ENCODE measurements around the gene SLC20A1.

SLC20A1 gene

DNA sequence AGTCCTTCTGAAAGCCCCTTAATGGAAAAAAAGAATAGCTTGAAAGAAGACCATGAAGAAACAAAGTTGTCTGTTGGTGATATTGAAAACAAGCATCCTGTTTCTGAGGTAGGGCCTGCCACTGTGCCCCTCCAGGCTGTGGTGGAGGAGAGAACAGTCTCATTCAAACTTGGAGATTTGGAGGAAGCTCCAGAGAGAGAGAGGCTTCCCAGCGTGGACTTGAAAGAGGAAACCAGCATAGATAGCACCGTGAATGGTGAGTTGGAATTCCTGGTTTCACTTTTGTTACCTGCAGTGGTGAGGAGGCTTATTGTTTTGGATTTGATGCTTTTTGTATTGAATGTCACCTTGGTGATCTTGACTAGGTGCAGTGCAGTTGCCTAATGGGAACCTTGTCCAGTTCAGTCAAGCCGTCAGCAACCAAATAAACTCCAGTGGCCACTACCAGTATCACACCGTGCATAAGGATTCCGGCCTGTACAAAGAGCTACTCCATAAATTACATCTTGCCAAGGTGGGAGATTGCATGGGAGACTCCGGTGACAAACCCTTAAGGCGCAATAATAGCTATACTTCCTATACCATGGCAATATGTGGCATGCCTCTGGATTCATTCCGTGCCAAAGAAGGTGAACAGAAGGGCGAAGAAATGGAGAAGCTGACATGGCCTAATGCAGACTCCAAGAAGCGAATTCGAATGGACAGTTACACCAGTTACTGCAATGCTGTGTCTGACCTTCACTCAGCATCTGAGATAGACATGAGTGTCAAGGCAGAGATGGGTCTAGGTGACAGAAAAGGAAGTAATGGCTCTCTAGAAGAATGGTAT is 13.3 kb downstream of the SLC20A1 start:
- 88% methylated on average over 11 of the region's 11 CpGs for WGBS (ENCODE audit: insufficient coverage)
- POLR2A ChIA-PET: interaction anchor here (1.7 kb wide), 1 partner anchor 13 kb away, joined by 6 read pairs; the partner anchor contains the start of gene SLC20A1
- CTCF ChIA-PET: interaction anchor here (1.3 to 4.4 kb wide), 7 partner anchors 11 to 66 kb away, joined by 3 to 37 read pairs (median 10); no protein-coding TSS in a partner anchor
- H3K27me3 ChIP-seq (replicated peaks in 2 of 5; ENCODE audit: control insufficient read depth in 4 of 5, insufficient read depth in 5 of 5, low read length in 4 of 5): no peaks in the 10 kb centered on the region
- H3K27ac ChIP-seq (ENCODE audit: insufficient read depth in 1 of 2, low read depth in 1 of 2, low read length in 2 of 2, poor library complexity in 1 of 2, severe bottlenecking in 2 of 2): peak overlapping the region in 1 of 2 experiments; percentile 30
- DNase-seq: peak in 1 of 3 donors; percentile 13
- peaks cover 25 to 86% (median 63%) of the 10 kb centered on the region in 4 experiments for H3K36me3 ChIP-seq (ENCODE audit: control insufficient read depth in 4 of 4, insufficient read depth in 4 of 4, low read length in 3 of 4)
- H3K4me3 ChIP-seq (ENCODE audit: control insufficient read depth in 1 of 7, extremely low read depth in 1 of 7, insufficient read depth in 4 of 7, low read depth in 2 of 7, low read length in 6 of 7): no peak overlapping the region
- no peaks in the 10 kb centered on the region for H3K9me3 ChIP-seq (ENCODE audit: control extremely low read depth in 1 of 5, control insufficient read depth in 4 of 5, insufficient read depth in 2 of 5, low read depth in 1 of 5, low read length in 4 of 5)
- peaks cover 0 to 19% (median 15%) of the 10 kb centered on the region in 4 experiments for H3K4me1 ChIP-seq (ENCODE audit: control extremely low read depth in 1 of 4, control insufficient read depth in 4 of 4, insufficient read depth in 4 of 4, low read length in 3 of 4)

DNA sequence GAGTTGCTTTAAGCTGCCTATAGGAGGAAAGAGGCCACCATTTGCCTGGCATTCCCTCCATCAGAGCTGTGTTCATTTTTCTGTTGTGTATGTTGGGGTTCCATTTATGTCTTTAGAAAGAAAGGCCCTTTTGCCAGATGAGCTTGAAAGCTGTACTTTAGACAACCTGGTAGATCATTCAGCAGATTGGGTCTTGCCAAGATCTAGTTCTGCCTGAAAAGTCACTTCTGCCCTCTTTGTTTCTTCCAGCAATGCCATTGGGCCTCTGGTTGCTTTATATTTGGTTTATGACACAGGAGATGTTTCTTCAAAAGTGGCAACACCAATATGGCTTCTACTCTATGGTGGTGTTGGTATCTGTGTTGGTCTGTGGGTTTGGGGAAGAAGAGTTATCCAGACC is 14.4 kb downstream of the SLC20A1 start:
- no peaks in the 10 kb centered on the region for H3K27me3 ChIP-seq (replicated peaks in 2 of 5; ENCODE audit: control insufficient read depth in 4 of 5, insufficient read depth in 5 of 5, low read length in 4 of 5)
- H3K4me1 ChIP-seq (ENCODE audit: control extremely low read depth in 1 of 4, control insufficient read depth in 4 of 4, insufficient read depth in 4 of 4, low read length in 3 of 4): peaks cover 0 to 20% (median 16%) of the 10 kb centered on the region in 4 experiments
- CTCF ChIA-PET: interaction anchor here (0.7 to 4.4 kb wide), 7 partner anchors 12 to 65 kb away, joined by 3 to 37 read pairs (median 5); no protein-coding TSS in a partner anchor
- H3K4me3 ChIP-seq (ENCODE audit: control insufficient read depth in 1 of 7, extremely low read depth in 1 of 7, insufficient read depth in 4 of 7, low read depth in 2 of 7, low read length in 6 of 7): no peak overlapping the region
- H3K36me3 ChIP-seq (ENCODE audit: control insufficient read depth in 4 of 4, insufficient read depth in 4 of 4, low read length in 3 of 4): peaks cover 23 to 90% (median 64%) of the 10 kb centered on the region in 4 experiments
- no peak for DNase-seq
- POLR2A ChIA-PET: interaction anchor here (1.4 kb wide), 1 partner anchor 33 kb away, joined by 3 read pairs; no protein-coding TSS in a partner anchor
- H3K27ac ChIP-seq (ENCODE audit: insufficient read depth in 1 of 2, low read depth in 1 of 2, low read length in 2 of 2, poor library complexity in 1 of 2, severe bottlenecking in 2 of 2): no peak overlapping the region
- H3K9me3 ChIP-seq (ENCODE audit: control extremely low read depth in 1 of 5, control insufficient read depth in 4 of 5, insufficient read depth in 2 of 5, low read depth in 1 of 5, low read length in 4 of 5): no peaks in the 10 kb centered on the region

DNA sequence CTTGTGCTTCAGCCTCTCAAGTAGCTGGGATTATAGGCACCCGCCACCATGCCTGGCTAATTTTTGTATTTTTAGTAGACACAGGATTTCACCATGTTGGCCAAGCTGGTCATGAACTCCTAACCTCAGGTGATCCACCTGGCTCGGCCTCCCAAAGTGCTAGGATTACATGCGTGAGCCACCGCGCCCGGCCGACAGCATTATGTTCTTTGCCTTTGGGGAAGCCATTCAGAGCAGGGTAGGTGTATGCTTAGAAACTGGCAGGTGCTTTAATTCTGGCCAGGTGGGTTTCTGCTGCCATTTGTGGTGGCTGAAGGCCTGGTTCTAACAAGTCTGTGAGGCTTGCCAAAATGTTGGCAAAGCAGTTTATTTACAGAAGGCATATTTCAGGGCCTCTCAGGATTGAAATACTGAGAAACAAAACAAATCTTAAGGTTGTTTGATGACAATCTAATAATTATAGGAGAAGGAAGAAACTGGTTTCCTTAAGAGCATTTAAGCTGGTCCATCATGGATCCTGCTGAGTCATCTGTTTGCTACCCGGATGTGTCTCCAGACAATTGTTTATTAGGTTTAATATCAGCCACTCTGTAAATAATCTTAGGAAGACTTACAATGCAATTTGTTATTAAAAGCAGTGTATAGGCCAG is 16.0 kb downstream of the SLC20A1 start:
- Histone ChIP-seq H3K4me1 (ENCODE audit: control extremely low read depth in 1 of 4, control insufficient read depth in 4 of 4, insufficient read depth in 4 of 4, low read length in 3 of 4) (peaks cover 0 to 35% (median 22%) of the 10 kb centered on the region in 4 experiments), H3K27ac (ENCODE audit: insufficient read depth in 1 of 2, low read depth in 1 of 2, low read length in 2 of 2, poor library complexity in 1 of 2, severe bottlenecking in 2 of 2) (no peak overlapping the region), H3K9me3 (ENCODE audit: control extremely low read depth in 1 of 5, control insufficient read depth in 4 of 5, insufficient read depth in 2 of 5, low read depth in 1 of 5, low read length in 4 of 5) (no peaks in the 10 kb centered on the region), H3K4me3 (ENCODE audit: control insufficient read depth in 1 of 7, extremely low read depth in 1 of 7, insufficient read depth in 4 of 7, low read depth in 2 of 7, low read length in 6 of 7) (no peak overlapping the region), H3K36me3 (ENCODE audit: control insufficient read depth in 4 of 4, insufficient read depth in 4 of 4, low read length in 3 of 4) (peaks cover 18 to 80% (median 54%) of the 10 kb centered on the region in 4 experiments), H3K27me3 (replicated peaks in 2 of 5; ENCODE audit: control insufficient read depth in 4 of 5, insufficient read depth in 5 of 5, low read length in 4 of 5) (no peaks in the 10 kb centered on the region)
- DNase-seq: no peak
- WGBS (ENCODE audit: insufficient coverage): 92% methylated on average over 7 of the region's 8 CpGs
- CTCF ChIA-PET: interaction anchor here (0.7 to 4.4 kb wide), 10 partner anchors 10 to 64 kb away, joined by 3 to 37 read pairs (median 5); partner anchors contain the start of gene SLC20A1
- POLR2A ChIA-PET: interaction anchor here (1.4 kb wide), 1 partner anchor 35 kb away, joined by 3 read pairs; no protein-coding TSS in a partner anchor

DNA sequence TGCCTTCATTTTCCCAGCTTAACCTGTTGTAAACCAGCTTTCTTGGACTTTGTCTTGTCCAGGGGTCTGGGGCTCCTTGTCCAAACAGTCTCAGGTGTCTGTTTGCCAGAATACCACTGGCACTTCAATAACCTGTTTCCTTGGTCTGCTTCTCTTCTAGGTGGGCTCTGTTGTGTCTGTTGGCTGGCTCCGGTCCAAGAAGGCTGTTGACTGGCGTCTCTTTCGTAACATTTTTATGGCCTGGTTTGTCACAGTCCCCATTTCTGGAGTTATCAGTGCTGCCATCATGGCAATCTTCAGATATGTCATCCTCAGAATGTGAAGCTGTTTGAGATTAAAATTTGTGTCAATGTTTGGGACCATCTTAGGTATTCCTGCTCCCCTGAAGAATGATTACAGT is 17.0 kb downstream of the SLC20A1 start:
- Histone ChIP-seq H3K4me3 (ENCODE audit: control insufficient read depth in 1 of 7, extremely low read depth in 1 of 7, insufficient read depth in 4 of 7, low read depth in 2 of 7, low read length in 6 of 7) (no peak overlapping the region), H3K27ac (ENCODE audit: insufficient read depth in 1 of 2, low read depth in 1 of 2, low read length in 2 of 2, poor library complexity in 1 of 2, severe bottlenecking in 2 of 2) (peak overlapping the region in 1 of 2 experiments; percentile 39), H3K36me3 (ENCODE audit: control insufficient read depth in 4 of 4, insufficient read depth in 4 of 4, low read length in 3 of 4) (peaks cover 16 to 73% (median 49%) of the 10 kb centered on the region in 4 experiments), H3K9me3 (ENCODE audit: control extremely low read depth in 1 of 5, control insufficient read depth in 4 of 5, insufficient read depth in 2 of 5, low read depth in 1 of 5, low read length in 4 of 5) (no peaks in the 10 kb centered on the region), H3K27me3 (replicated peaks in 2 of 5; ENCODE audit: control insufficient read depth in 4 of 5, insufficient read depth in 5 of 5, low read length in 4 of 5) (no peaks in the 10 kb centered on the region), H3K4me1 (ENCODE audit: control extremely low read depth in 1 of 4, control insufficient read depth in 4 of 4, insufficient read depth in 4 of 4, low read length in 3 of 4) (peaks cover 0 to 39% (median 25%) of the 10 kb centered on the region in 4 experiments)
- WGBS (ENCODE audit: insufficient coverage): 100% methylated on average over 2 of the region's 3 CpGs
- DNase-seq: peak in 1 of 3 donors; percentile 29
- ChIA-PET POLR2A (no interaction called here), CTCF (interaction anchor here (0.7 to 2.5 kb wide), 11 partner anchors 9 to 62 kb away, joined by 3 to 16 read pairs (median 5); partner anchors contain the start of gene SLC20A1)

DNA sequence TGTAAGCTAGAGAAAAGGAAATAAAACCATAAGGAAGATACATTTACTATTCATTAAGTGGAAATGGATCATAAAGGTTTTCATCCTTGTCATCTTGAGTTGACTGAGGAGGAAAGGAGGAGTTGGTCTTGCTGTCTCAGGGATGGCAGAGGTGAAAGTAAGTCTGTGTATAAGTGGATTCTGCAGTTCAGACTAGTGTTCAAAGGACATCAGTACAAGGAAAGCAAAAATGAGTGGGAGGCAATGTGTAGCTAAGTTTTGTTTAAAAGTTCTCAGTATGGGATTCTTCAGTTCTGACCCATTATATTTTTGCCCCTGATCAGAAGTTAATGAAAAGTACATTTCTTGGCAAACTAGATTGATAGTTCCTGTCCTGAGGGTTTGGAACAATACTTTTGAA is 18.9 kb downstream of the SLC20A1 start:
- ChIA-PET CTCF (interaction anchor here (0.9 to 2.5 kb wide), 8 partner anchors 14 to 46 kb away, joined by 3 to 16 read pairs (median 4); partner anchors contain the start of gene SLC20A1), POLR2A (interaction anchor here (1.0 to 1.1 kb wide), 2 partner anchors 20 to 41 kb away, joined by 3 to 5 read pairs; partner anchors contain the start of gene SLC20A1)
- peaks cover 10 to 53% (median 34%) of the 10 kb centered on the region in 4 experiments for H3K36me3 ChIP-seq (ENCODE audit: control insufficient read depth in 4 of 4, insufficient read depth in 4 of 4, low read length in 3 of 4)

DNA sequence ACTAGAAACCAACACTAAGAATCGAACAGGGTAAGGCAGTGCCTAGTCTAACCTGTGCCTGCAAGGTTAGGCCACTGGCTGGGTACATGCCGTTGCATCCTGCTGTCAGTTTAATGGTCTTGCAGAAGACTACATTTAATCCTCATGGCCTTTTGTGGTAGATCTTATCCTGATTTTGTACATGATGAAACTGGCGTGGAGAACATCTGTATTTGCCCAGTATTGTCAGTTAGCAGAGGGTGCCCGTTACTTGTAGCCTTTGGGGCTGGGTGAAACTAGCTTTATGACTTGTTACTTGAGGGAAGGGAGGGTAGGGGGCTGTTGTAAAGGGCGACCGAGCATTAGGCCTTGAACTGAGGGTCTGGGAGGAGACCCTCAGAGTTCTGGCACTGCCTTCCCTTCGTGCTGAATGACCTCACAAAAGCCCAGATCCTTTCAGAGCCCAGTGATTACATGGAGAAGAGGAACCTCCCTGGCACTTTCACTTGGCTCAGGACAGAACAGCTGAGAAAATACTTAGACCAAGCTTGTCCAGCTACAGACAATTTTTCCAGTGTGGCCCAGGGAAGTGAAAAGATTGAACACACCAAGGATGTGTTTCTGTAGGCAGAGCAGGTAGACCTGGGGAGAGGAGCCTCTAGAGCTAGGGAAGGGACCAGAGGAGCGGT is 19.5 kb downstream of the SLC20A1 start:
- Histone ChIP-seq H3K4me3 (ENCODE audit: control insufficient read depth in 1 of 7, extremely low read depth in 1 of 7, insufficient read depth in 4 of 7, low read depth in 2 of 7, low read length in 6 of 7) (no peak overlapping the region), H3K36me3 (ENCODE audit: control insufficient read depth in 4 of 4, insufficient read depth in 4 of 4, low read length in 3 of 4) (peaks cover 7 to 48% (median 30%) of the 10 kb centered on the region in 4 experiments), H3K4me1 (ENCODE audit: control extremely low read depth in 1 of 4, control insufficient read depth in 4 of 4, insufficient read depth in 4 of 4, low read length in 3 of 4) (peaks cover 0 to 30% (median 13%) of the 10 kb centered on the region in 4 experiments), H3K9me3 (ENCODE audit: control extremely low read depth in 1 of 5, control insufficient read depth in 4 of 5, insufficient read depth in 2 of 5, low read depth in 1 of 5, low read length in 4 of 5) (no peaks in the 10 kb centered on the region), H3K27ac (ENCODE audit: insufficient read depth in 1 of 2, low read depth in 1 of 2, low read length in 2 of 2, poor library complexity in 1 of 2, severe bottlenecking in 2 of 2) (no peak overlapping the region), H3K27me3 (replicated peaks in 2 of 5; ENCODE audit: control insufficient read depth in 4 of 5, insufficient read depth in 5 of 5, low read length in 4 of 5) (no peaks in the 10 kb centered on the region)
- ChIA-PET CTCF (interaction anchor here (0.7 to 3.6 kb wide), 11 partner anchors 10 to 60 kb away, joined by 3 to 28 read pairs (median 3); no protein-coding TSS in a partner anchor), POLR2A (interaction anchor here (1.0 to 1.1 kb wide), 2 partner anchors 20 to 40 kb away, joined by 3 to 5 read pairs; partner anchors contain the start of gene SLC20A1)
- DNase-seq: peak in 1 of 3 donors; percentile 7
- WGBS (ENCODE audit: insufficient coverage): 86% methylated on average over 8 of the region's 8 CpGs

More for the DNA sequence above, 18.9 kb downstream of the SLC20A1 start:
- no peak overlapping the region for H3K27ac ChIP-seq (ENCODE audit: insufficient read depth in 1 of 2, low read depth in 1 of 2, low read length in 2 of 2, poor library complexity in 1 of 2, severe bottlenecking in 2 of 2)
- H3K9me3 ChIP-seq (ENCODE audit: control extremely low read depth in 1 of 5, control insufficient read depth in 4 of 5, insufficient read depth in 2 of 5, low read depth in 1 of 5, low read length in 4 of 5): no peaks in the 10 kb centered on the region
- H3K4me1 ChIP-seq (ENCODE audit: control extremely low read depth in 1 of 4, control insufficient read depth in 4 of 4, insufficient read depth in 4 of 4, low read length in 3 of 4): peaks cover 0 to 33% (median 14%) of the 10 kb centered on the region in 4 experiments
- H3K27me3 ChIP-seq (replicated peaks in 2 of 5; ENCODE audit: control insufficient read depth in 4 of 5, insufficient read depth in 5 of 5, low read length in 4 of 5): no peaks in the 10 kb centered on the region
- DNase-seq: no peak
- no peak overlapping the region for H3K4me3 ChIP-seq (ENCODE audit: control insufficient read depth in 1 of 7, extremely low read depth in 1 of 7, insufficient read depth in 4 of 7, low read depth in 2 of 7, low read length in 6 of 7)
